ENCODE results near the gene MID1. TPM values are rescaled to one million over a fixed set of nuclear protein-coding genes. Genes with fewer than 3 reads are reported as not detected.

Gene MID1
- polyA plus RNA-seq, 3 donors: 23.2 to 32.6 (median 25.4) TPM

DNA sequence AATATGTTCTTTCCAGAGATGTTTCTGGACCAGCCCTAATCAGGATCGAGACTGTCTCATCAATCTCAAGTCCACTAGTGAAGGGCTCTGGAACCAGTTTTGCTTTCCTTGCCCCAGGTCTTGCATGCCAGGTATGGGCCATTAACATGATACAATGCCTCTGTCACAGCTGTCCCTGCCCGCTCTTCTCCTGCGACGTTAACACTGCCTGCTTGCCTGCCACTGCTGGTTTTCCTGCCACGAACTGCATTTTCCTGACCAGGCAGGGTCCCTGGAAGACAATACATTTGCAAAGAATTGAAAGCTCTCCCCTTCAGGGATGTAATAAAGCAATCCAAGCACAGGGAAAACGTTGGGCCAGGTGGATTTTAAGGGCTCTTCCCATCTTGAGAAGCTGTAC, 200.3 kb downstream of the MID1 start:
- no peak for DNase-seq (ENCODE audit: extremely low read depth in 1 of 11, low read depth in 9 of 11, low spot score in 4 of 11)

- no peak for DNase-seq (ENCODE audit: extremely low read depth in 1 of 11, low read depth in 9 of 11, low spot score in 4 of 11)
Observed at GRCh38 chrX:10416424-10416823, 204.0 kb downstream of the MID1 start.

DNA sequence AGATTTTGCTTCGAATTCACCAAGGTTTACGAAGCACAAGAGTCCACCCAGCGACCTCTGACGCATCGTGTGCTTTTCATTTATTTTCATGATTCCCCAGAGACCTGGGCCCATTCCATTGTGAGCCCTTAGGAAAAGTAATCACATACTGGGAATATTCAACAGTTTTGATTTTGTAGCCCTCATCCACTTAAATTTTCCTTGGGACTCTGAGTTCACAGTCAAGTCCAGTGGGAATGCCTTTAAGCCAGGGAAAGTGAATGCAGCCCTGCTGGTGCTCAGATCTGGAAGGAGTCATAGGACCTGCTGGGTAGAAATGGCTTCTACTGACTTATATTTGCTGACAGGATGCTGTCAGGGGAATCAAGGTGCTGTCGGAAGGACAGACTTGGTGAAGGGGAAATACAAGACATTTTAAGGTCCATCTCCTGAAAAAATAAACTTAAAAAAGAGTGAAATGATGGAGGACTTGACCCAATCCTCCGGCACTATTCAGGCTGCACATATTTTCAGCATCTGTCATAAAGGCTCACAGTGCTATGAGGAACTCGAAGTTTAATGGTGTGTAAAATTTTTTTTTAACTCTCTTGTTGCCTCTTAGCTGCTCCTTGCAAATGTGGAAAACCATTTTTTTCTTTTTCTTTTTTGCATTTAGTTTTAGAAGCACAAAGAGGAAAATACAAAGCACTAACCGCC, 204.9 kb downstream of the MID1 start:
- DNase-seq (ENCODE audit: extremely low read depth in 1 of 11, low read depth in 9 of 11, low spot score in 4 of 11): no peak

- DNase-seq (ENCODE audit: extremely low read depth in 1 of 11, low read depth in 9 of 11, low spot score in 4 of 11): no peak
Observed at GRCh38 chrX:10414862-10415261, 205.5 kb downstream of the MID1 start.

- no peak for DNase-seq (ENCODE audit: extremely low read depth in 1 of 11, low read depth in 9 of 11, low spot score in 4 of 11)
Observed at GRCh38 chrX:10414156-10414824, 206.1 kb downstream of the MID1 start.

- DNase-seq (ENCODE audit: extremely low read depth in 1 of 11, low read depth in 9 of 11, low spot score in 4 of 11): no peak
Observed at GRCh38 chrX:10404436-10404835, 215.9 kb downstream of the MID1 start.

- DNase-seq (ENCODE audit: extremely low read depth in 1 of 11, low read depth in 9 of 11, low spot score in 4 of 11): no peak
Observed at GRCh38 chrX:10401239-10401638, 219.1 kb downstream of the MID1 start.

DNA sequence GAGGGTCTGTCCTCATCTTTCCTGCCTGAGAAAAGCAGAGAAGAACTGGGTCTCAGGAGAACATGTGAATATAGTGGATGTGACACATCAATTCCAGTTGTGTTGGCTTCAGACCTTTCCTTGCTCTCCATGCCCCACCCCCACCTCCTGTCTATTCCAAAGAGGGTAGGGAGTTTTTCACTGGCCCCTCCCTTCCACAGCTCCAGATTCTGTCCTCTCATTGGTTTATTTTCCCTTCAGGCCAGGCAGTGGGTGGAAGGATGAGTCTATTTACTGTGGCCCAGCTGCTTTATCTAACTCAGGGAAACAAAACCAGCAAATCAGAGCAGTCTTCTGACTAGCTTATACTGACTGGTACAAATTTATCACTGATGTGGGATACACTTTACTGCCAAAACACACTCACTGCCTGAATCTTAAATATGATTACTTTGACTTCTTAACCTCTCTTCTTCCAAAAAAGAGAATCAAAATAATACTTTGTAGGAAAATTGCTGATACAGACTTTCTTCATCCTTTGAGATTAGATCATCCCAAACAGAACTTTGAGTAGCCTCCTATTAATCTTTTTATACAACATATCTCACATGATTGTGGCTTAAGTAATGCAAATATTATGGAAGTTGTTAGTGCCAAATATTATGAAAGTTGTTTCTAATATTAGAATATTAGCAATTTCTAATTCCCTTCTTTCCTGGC, 221.2 kb downstream of the MID1 start:
- no peak for DNase-seq (ENCODE audit: extremely low read depth in 1 of 11, low read depth in 9 of 11, low spot score in 4 of 11)

GRCh38 chrX:10398215-10398614, 222.2 kb downstream of the MID1 start:
- no peak for DNase-seq (ENCODE audit: extremely low read depth in 1 of 11, low read depth in 9 of 11, low spot score in 4 of 11)

GRCh38 chrX:10397349-10397748, 223.0 kb downstream of the MID1 start:
- DNase-seq (ENCODE audit: extremely low read depth in 1 of 11, low read depth in 9 of 11, low spot score in 4 of 11): no peak

DNA sequence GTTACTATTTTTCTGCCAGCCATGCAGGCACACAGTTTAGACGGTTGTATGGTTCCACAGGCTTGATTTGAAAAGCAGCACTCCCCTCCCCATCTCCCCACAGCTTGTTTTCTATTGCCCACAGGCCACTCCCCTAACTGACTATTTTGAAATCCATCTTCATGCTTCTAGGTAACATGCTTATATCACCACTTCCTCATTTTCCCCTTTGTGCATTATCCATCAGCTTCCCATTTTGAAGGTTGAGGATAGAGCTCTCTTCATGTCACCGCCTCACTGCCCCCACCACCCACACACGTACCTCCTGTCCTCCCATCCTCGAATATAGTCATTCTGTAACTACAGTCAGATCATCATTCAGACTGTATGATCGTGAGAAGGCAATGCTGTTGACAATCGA, 224.7 kb downstream of the MID1 start:
- no peak for DNase-seq (ENCODE audit: extremely low read depth in 1 of 11, low read depth in 9 of 11, low spot score in 4 of 11)
